ENCODE results near the gene AVPR2.

Gene AVPR2

DNA sequence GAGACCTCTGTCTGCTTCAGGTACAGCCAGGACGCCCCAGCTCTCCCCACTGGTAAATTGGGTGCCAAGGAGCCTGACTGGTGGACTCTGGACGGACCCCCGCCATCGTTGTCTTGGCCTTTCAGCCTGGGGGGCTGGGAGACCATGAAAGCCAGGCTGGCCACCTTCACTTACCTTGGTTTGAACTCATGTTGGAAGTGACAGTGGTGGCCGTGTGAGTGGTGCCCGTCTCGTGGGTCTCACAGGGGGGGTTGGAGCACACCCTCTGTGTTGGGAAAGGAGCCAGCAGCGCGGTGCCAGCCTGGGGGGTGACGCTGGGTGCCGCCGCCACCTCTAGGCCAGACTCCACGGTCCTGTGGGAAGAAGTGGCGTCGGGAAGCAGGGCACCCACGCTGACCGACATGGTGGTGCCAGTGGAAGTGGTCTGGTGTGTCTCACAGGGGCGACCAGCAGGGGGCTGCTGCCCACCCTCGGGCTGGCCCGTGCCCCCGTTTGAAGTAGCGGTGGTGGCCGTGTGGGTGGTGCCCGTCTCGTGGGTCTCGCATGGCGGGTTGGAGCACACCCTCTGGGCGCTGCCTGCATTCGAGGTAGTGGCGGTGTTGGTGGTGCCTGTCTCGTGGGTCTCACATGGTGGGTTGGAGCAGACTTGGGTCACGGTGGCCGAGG, 49.6 kb downstream of the AVPR2 start:
- DNase-seq: no peak

- no peak for DNase-seq
Measured at GRCh38 chrX:153954558-153955227, 50.2 kb downstream of the AVPR2 start.

GRCh38 chrX:153955228-153955732, 50.8 kb downstream of the AVPR2 start:
- no peak for DNase-seq

DNA sequence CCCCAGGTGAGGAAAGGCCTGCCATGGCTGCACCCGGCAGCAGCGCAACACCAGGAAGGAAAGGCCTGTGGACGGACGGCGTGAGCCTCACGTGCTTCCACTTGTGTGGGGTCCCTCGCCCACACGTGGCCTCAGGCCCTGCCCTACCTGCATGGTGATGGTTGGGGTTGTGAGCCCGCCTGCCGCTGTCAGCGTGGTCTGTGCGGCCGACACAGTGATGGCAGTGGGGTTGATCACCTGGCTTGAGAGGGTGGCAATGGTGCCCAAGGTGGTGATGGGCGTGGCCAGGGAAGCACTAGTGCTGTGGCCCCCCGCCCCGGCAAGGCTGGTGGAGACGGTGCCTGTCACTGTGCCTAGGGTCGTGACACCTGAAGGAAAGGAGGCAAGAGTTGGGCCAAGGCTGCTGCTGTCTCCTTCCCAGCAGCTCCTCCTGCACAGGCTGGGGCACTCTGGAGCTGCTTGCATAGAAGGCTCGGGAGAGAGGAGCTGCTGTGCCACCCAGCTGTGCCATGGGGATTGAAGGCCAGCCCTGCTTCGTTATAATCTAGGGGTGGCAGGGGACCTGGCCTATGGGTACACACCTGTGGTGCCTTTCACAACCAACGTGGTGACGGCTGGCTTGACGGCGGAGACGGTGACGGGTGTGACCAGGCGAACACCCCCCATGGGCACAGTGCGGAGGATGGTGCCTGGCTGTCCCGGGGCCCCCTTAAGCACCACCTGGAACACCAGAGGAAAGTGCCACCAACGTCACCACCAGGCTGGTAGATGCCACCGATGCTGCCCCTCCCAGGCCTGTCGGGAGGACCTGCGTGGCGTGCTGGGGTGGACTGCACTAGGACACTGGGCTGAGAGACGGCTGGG, 51.8 kb downstream of the AVPR2 start:
- no peak for DNase-seq

Data from effector CD4-positive, alpha-beta T cell (primary cell).